A673 (cell line): ENCODE measurements around the gene UACA. TPM values are rescaled to one million over a fixed set of nuclear protein-coding genes. Genes with fewer than 3 reads are reported as not detected.
"Not testable (repeated sequence)": the region's sequence is repeated elsewhere in the genome, so short reads cannot be mapped to it uniquely, and the experiment has no call there.

Experiments used
- BruUV-seq: library from RNA; stranded (reverse); fragments of 400-500 nt; replicated peaks from 2 replicates; lab custom pipeline; 2021; lab: Mats Ljungman, UMichigan
- CTCF ChIA-PET: fragments of 300-600 bp; sonication (Branson Sonifier 250); formaldehyde crosslinking; loops from one replicate; lab custom pipeline; 2022; ENCODE audit warnings: antibody characterized with exemption; lab: Charles Lee
- POLR2A ChIA-PET: fragments of 300-600 bp; sonication (Branson Sonifier 250); formaldehyde crosslinking; loops from one replicate; lab custom pipeline; 2022; ENCODE audit warnings: antibody characterized with exemption; ENCODE audit not compliant: low non-redundant PET; lab: Charles Lee
- DNase-seq: peaks from one replicate; pipeline ENCODE4 v3.0.0-alpha.2; 2015; ENCODE audit warnings: low spot score
- H3K27ac ChIP-seq: fragments of 200-600 bp; sonication (generic); 2 replicates; pipeline ENCODE4 v1.5.1; 2016; ENCODE audit warnings: mixed run types, low read depth, mild to moderate bottlenecking, mixed read lengths, antibody characterized with exemption, low read length; ENCODE audit not compliant: poor library complexity, severe bottlenecking
- H3K27me3 ChIP-seq: fragments of 200-600 bp; sonication (generic); replicated peaks from 2 replicates; pipeline ENCODE4 v1.6.1; 2017; ENCODE audit warnings: mixed run types, low read depth, mild to moderate bottlenecking, mixed read lengths, antibody characterized with exemption, low read length; ENCODE audit not compliant: insufficient read depth, poor library complexity
- H3K36me3 ChIP-seq: fragments of 200-600 bp; sonication (generic); 2 replicates; pipeline ENCODE4 v1.6.1; 2016; ENCODE audit warnings: mixed run types, mild to moderate bottlenecking, mixed read lengths, antibody characterized with exemption, low read length; ENCODE audit not compliant: insufficient read depth, poor library complexity, severe bottlenecking
- H3K4me1 ChIP-seq: fragments of 200-600 bp; sonication (generic); 2 replicates; pipeline ENCODE4 v1.6.1; 2017; ENCODE audit warnings: mixed run types, mild to moderate bottlenecking, mixed read lengths, antibody characterized with exemption, low read length; ENCODE audit not compliant: insufficient read depth, poor library complexity, severe bottlenecking
- H3K4me3 ChIP-seq: fragments of 200-600 bp; sonication (generic); 2 replicates; pipeline ENCODE4 v1.5.1; 2016; ENCODE audit warnings: low read depth, mixed run types, mild to moderate bottlenecking, mixed read lengths, low read length; ENCODE audit not compliant: poor library complexity, severe bottlenecking
- H3K9me3 ChIP-seq: fragments of 200-600 bp; sonication (generic); 2 replicates; pipeline ENCODE4 v1.6.1; 2016; ENCODE audit warnings: mixed run types, low read depth, mild to moderate bottlenecking, mixed read lengths, antibody characterized with exemption, low read length; ENCODE audit not compliant: poor library complexity, severe bottlenecking
- EZH2 ChIP-seq: fragments of 200-600 bp; sonication (generic); IDR thresholded peaks from 2 replicates; pipeline ENCODE4 v1.6.1; 2017; ENCODE audit warnings: borderline replicate concordance, low read depth, mild to moderate bottlenecking, mixed read lengths, antibody characterized with exemption, low read length; ENCODE audit not compliant: poor library complexity, severe bottlenecking
- intact Hi-C: fragments of 100-400 bp; cut with micrococcal nuclease; formaldehyde crosslinking; loops from one replicate; pipeline ENCODE4 v1.10.0; 2022; ENCODE audit not compliant: unreplicated experiment
- total RNA-seq: library from RNA; stranded (reverse); gene quantifications from 2 replicates; pipeline ENCODE4 v1.2.3, GENCODE V29; 2021
- TF ChIP-seq, protein P1 (sequence below): fragments of 300-800, 200-600 bp; sonication (generic); conservative IDR thresholded peaks from 2 replicates; pipeline ENCODE4 v1.5.1; 2017; ENCODE audit warnings: low read depth, mild to moderate bottlenecking, antibody characterized with exemption, low read length, moderate library complexity, mixed read lengths

The UACA gene
- total RNA-seq, 1 experiment from 2014 or later, result 26.9 TPM

DNA sequence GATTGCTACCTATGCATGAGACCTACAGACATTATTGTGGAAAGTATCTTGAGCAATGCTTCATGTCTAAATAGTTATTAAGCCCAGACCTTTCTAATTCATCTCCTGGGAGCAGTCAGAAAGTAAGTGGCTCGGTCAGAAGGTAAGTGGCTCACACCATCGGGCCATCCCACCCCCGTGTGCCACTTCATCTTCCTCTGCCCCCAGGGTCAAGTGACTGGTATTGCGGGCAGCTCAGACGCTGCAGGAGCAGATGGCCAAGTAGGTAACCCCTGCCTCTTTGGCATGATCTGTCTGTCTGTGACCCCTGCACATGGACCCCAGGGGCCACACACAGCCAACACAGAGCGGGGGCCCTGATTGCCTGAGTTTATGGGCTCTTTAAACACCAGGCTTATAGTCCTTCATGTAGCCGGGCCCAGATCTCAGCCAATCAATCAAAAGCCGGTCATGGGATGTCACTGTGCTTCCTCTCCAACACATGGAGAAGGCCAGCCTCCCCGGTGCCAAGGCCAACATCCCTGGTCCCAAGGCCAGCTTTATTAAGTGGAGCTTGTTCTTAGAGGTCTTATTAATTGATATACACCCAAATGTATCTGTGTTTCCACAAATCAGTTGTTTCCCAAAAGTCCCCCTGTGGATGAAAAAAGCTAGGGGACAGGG is 47.7 kb upstream of the UACA start:
- Histone ChIP-seq H3K4me1 (no peaks in the 10 kb centered on the region), H3K27me3 (no peaks in the 10 kb centered on the region), H3K36me3 (no peaks in the 10 kb centered on the region), H3K9me3 (no peaks in the 10 kb centered on the region), H3K27ac (no peak overlapping the region), H3K4me3 (no peak overlapping the region)
- CTCF ChIA-PET, result no interaction called here
- intact Hi-C loops, result no loop called here
- no peak for DNase-seq
- no TSS peak for BruUV-seq
- no peak for TF ChIP-seq EZH2
- TF ChIP-seq, protein P1, sequence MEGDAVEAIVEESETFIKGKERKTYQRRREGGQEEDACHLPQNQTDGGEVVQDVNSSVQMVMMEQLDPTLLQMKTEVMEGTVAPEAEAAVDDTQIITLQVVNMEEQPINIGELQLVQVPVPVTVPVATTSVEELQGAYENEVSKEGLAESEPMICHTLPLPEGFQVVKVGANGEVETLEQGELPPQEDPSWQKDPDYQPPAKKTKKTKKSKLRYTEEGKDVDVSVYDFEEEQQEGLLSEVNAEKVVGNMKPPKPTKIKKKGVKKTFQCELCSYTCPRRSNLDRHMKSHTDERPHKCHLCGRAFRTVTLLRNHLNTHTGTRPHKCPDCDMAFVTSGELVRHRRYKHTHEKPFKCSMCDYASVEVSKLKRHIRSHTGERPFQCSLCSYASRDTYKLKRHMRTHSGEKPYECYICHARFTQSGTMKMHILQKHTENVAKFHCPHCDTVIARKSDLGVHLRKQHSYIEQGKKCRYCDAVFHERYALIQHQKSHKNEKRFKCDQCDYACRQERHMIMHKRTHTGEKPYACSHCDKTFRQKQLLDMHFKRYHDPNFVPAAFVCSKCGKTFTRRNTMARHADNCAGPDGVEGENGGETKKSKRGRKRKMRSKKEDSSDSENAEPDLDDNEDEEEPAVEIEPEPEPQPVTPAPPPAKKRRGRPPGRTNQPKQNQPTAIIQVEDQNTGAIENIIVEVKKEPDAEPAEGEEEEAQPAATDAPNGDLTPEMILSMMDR, result no peak
- POLR2A ChIA-PET, result no interaction called here

GRCh38 chr15:70806992-70807712 is 43.8 kb upstream of the UACA start:
- Histone ChIP-seq H3K4me1 (no peaks in the 10 kb centered on the region), H3K27me3 (no peaks in the 10 kb centered on the region), H3K9me3 (no peaks in the 10 kb centered on the region), H3K36me3 (no peaks in the 10 kb centered on the region), H3K27ac (no peak overlapping the region), H3K4me3 (no peak overlapping the region)
- intact Hi-C loops, result no loop called here
- DNase-seq, result no peak
- POLR2A ChIA-PET, result no interaction called here
- TF ChIP-seq EZH2, result no peak
- CTCF ChIA-PET, result no interaction called here
- BruUV-seq, result no TSS peak

GRCh38 chr15:70804388-70804787 is 41.0 kb upstream of the UACA start:
- BruUV-seq, H3K27me3 ChIP-seq, H3K27ac ChIP-seq, DNase-seq, H3K4me1 ChIP-seq, H3K36me3 ChIP-seq, CTCF ChIA-PET, intact Hi-C loops, H3K9me3 ChIP-seq, POLR2A ChIA-PET, H3K4me3 ChIP-seq: not testable (repeated sequence)

- ChIA-PET CTCF (no interaction called here), POLR2A (no interaction called here)
- H3K4me1 ChIP-seq, result no peaks in the 10 kb centered on the region
- H3K27ac ChIP-seq, result no peak overlapping the region
- no peaks in the 10 kb centered on the region for H3K9me3 ChIP-seq
- no peak for DNase-seq
- H3K27me3 ChIP-seq, result no peaks in the 10 kb centered on the region
- no peak overlapping the region for H3K4me3 ChIP-seq
- intact Hi-C loops, result no loop called here
- TF ChIP-seq, protein P1, result no peak
- no peak for TF ChIP-seq EZH2
- H3K36me3 ChIP-seq, result no peaks in the 10 kb centered on the region
- BruUV-seq, result no TSS peak
Measured at GRCh38 chr15:70802629-70803028, 39.3 kb upstream of the UACA start.
